Activated naive CD8-positive, alpha-beta T cell treated with anti-CD3 and anti-CD28 coated beads, Interleukin-2, amount 50 U/mL, for 16 hours (primary cell): ENCODE data around the gene TRIM3.

Experiments
- DNase-seq: peaks from one replicate; pipeline ENCODE4 v3.0.0-alpha.2; 2020; ENCODE audit warnings: low read depth, low spot score

Gene TRIM3

GRCh38 chr11:6401464-6401863 lies 72.3 kb downstream of the TRIM3 start:
- no peak for DNase-seq

DNA sequence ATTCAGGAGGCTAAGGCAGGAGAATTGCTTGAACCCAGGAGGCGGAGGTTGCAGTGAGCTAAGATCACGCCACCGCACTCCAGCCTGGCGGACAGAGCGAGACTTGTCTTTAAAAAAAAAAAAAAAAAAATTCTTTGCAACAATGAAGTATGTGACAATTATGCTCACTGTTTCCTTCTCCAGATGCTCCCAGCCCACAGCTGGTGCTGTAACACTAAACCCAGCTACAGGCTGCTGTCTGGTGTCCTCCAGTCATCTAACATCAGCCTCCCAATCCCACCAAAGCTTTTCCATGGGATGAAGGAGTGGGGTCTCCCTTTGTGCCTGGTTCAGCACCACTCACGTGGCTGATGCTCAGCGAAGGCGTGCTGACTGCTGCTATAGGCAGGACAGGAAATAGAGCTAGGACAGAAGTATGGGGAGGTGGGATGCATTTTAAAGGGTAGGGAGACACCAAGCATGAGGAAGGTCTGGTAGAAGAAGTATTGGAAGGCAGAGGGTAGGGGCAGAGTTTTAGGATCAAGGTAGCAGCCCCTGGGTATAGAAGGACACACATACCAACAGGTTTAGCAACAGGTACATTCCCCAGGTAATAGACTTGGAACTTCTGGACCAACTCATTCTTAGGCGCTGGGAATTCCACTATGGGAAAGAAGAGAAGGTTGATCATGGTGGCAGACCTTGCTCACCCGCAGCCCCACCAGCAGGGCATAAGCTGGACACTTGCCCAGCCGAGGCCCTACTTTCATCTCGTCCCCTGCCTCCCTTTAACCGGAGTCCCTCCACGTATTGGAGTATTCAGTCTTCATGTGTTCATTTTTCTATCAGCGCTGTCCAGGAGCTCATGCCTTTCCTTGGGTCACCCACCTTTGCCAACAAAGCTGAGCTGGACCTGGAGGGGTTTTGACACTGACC lies 73.1 kb downstream of the TRIM3 start:
- no peak for DNase-seq
